Peyer's patch (tissue), 4 donors: ENCODE measurements around the gene MLST8. TPM values are rescaled to one million over a fixed set of nuclear protein-coding genes. Genes with fewer than 3 reads are reported as not detected.
A peak's percentile ranks its signal among the peaks of the same experiment; 100 is the strongest.

Experiments
- DNase-seq, 3 donors: peaks; one replicate each; pipeline ENCODE4 v3.0.0-alpha.2; 2017 to 2019
- H3K27ac ChIP-seq, 4 donors: fragments of 200-600 bp; sonication (generic); one replicate each; pipeline ENCODE4 v1.5.1; 2016 to 2019
- H3K27me3 ChIP-seq, 2 donors: fragments of 200-600 bp; sonication (generic); one replicate each; pipeline ENCODE4 v1.5.1; 2019
- H3K36me3 ChIP-seq, 3 donors: fragments of 200-600 bp; sonication (generic); one replicate each; pipeline ENCODE4 v1.5.1; 2016 to 2019
- H3K4me1 ChIP-seq, 4 donors: fragments of 200-600 bp; sonication (generic); one replicate each; pipeline ENCODE4 v1.5.1; 2016 to 2019
- H3K4me3 ChIP-seq, 4 donors: fragments of 200-600 bp; sonication (generic); 1 replicate in 3 of 4; 2 replicates in 1 of 4; pipeline ENCODE4 v1.5.1; 2016 to 2019; ENCODE audit warnings: mild to moderate bottlenecking in 1 of 4
- H3K9me3 ChIP-seq, 4 donors: fragments of 200-600 bp; sonication (generic); one replicate each; pipeline ENCODE4 v1.5.1; 2016 to 2019; ENCODE audit warnings: mild to moderate bottlenecking in 1 of 4
- CTCF ChIP-seq, 6 experiments: fragments of 450-650 bp in 4 of 6; fragments of 200-600 bp in 2 of 6; sonication (generic) in 1 of 6; IDR thresholded peaks; one replicate each; pipeline ENCODE4 v1.5.1; 2017 to 2019; ENCODE audit warnings: antibody characterized with exemption in 6 of 6, mild to moderate bottlenecking in 3 of 6, moderate library complexity in 1 of 6
- POLR2A ChIP-seq, 2 donors: fragments of 450-650 bp; IDR thresholded peaks; one replicate each; pipeline ENCODE4 v1.5.1; 2017; ENCODE audit warnings: antibody characterized with exemption in 2 of 2, mild to moderate bottlenecking in 2 of 2, moderate library complexity in 2 of 2
- total RNA-seq, 4 donors: library from RNA; depleted of rRNA; stranded (reverse); fragments of >200 nt; gene quantifications; one replicate each; pipeline ENCODE4 v1.1.0, GENCODE V29; 2016

The MLST8 gene
- 10 to 100 TPM; 45.7 to 95.7 (median 69.4) TPM for total RNA-seq

GRCh38 chr16:2205104-2205966 is at the start of gene MLST8:
TSS of gene MLST8 (plus strand) at chr16:2205454. CDS start at chr16:2206086, 632 bp downstream.
- H3K36me3 ChIP-seq, result peaks cover 0 to 36% (median 0%) of the 10 kb centered on the region in 3 donors
- peak; percentile 78 to 89 for TF ChIP-seq POLR2A (IDR thresholded peaks at IDR 0.05)
- peak in 4 of 6 experiments; percentile 20 to 35 (median 28) for TF ChIP-seq CTCF (IDR thresholded peaks at IDR 0.05)
- peak within 1 kb of the TSS; percentile 59 to 98 (median 82) for H3K4me3 ChIP-seq
- DNase-seq, result peak; percentile 81 to 93 (median 92)
- peaks cover 0 to 18% (median 6%) of the 10 kb centered on the region in 4 donors for H3K4me1 ChIP-seq
- no peaks in the 10 kb centered on the region for H3K27me3 ChIP-seq
- H3K9me3 ChIP-seq, result no peaks in the 10 kb centered on the region
- H3K27ac ChIP-seq, result peak within 1 kb of the TSS; percentile 84 to 99 (median 96)

GRCh38 chr16:2155977-2156848 is 49.0 kb upstream of the MLST8 start:
- Histone ChIP-seq H3K4me3 (peak overlapping the region; percentile 57 to 93 (median 76)), H3K27me3 (no peaks in the 10 kb centered on the region), H3K9me3 (no peaks in the 10 kb centered on the region), H3K27ac (peak overlapping the region; percentile 78 to 92 (median 86)), H3K4me1 (peaks cover 11 to 82% (median 40%) of the 10 kb centered on the region in 4 donors), H3K36me3 (peaks cover 0 to 6% (median 0%) of the 10 kb centered on the region in 3 donors)
- peak in 1 of 3 donors; percentile 20 for DNase-seq
- TF ChIP-seq CTCF (IDR thresholded peaks at IDR 0.05) (no peak), POLR2A (IDR thresholded peaks at IDR 0.05) (no peak)

GRCh38 chr16:2156849-2157224 is 48.4 kb upstream of the MLST8 start:
- Histone ChIP-seq H3K36me3 (peaks cover 0 to under 1% (median 0%) of the 10 kb centered on the region in 3 donors), H3K9me3 (no peaks in the 10 kb centered on the region), H3K4me1 (peaks cover 11 to 82% (median 39%) of the 10 kb centered on the region in 4 donors), H3K27ac (peak overlapping the region; percentile 1 to 92 (median 80)), H3K27me3 (no peaks in the 10 kb centered on the region), H3K4me3 (peak overlapping the region; percentile 57 to 93 (median 76))
- TF ChIP-seq POLR2A (IDR thresholded peaks at IDR 0.05) (no peak), CTCF (IDR thresholded peaks at IDR 0.05) (no peak)
- DNase-seq, result no peak

GRCh38 chr16:2157480-2158261 is 47.6 kb upstream of the MLST8 start:
- Histone ChIP-seq H3K27ac (peak overlapping the region in 3 of 4 donors; percentile 78 to 92 (median 82)), H3K9me3 (no peaks in the 10 kb centered on the region), H3K4me1 (peaks cover 14 to 82% (median 35%) of the 10 kb centered on the region in 4 donors), H3K36me3 (no peaks in the 10 kb centered on the region), H3K4me3 (peak overlapping the region in 3 of 4 donors; percentile 9 to 85 (median 57)), H3K27me3 (no peaks in the 10 kb centered on the region)
- no peak for TF ChIP-seq CTCF (IDR thresholded peaks at IDR 0.05)
- no peak for TF ChIP-seq POLR2A (IDR thresholded peaks at IDR 0.05)
- peak in 2 of 3 donors; percentile 75 to 81 for DNase-seq

- peak overlapping the region in 3 of 4 donors; percentile 78 to 92 (median 82) for H3K27ac ChIP-seq
- no peaks in the 10 kb centered on the region for H3K27me3 ChIP-seq
- H3K9me3 ChIP-seq, result no peaks in the 10 kb centered on the region
- peaks cover 14 to 82% (median 29%) of the 10 kb centered on the region in 4 donors for H3K4me1 ChIP-seq
- no peak overlapping the region for H3K4me3 ChIP-seq
- H3K36me3 ChIP-seq, result no peaks in the 10 kb centered on the region
- no peak for DNase-seq
- no peak for TF ChIP-seq CTCF (IDR thresholded peaks at IDR 0.05)
- TF ChIP-seq POLR2A (IDR thresholded peaks at IDR 0.05), result no peak
Observed at GRCh38 chr16:2158262-2158638, 47.0 kb upstream of the MLST8 start.
